ENCODE measurements around the gene METTL16.
A peak's percentile ranks its signal among the peaks of the same experiment; 100 is the strongest.
"Not testable (repeated sequence)": the region's sequence is repeated elsewhere in the genome, so short reads cannot be mapped to it uniquely, and the experiment has no call there.

Gene METTL16

GRCh38 chr17:2511462-2512369 is at the start of gene METTL16:
Gene METTL16 (minus strand): TSS chr17:2511888. CDS start chr17:2502331, 9,557 bp downstream.
- peak; percentile 85 to 94 for DNase-seq

GRCh38 chr17:2560658-2561057 is 49.0 kb upstream of the METTL16 start:
- no peak for DNase-seq

GRCh38 chr17:2551928-2552327 is 40.2 kb upstream of the METTL16 start:
- DNase-seq, result no peak

- DNase-seq, result no peak
Observed at GRCh38 chr17:2551493-2551892, 39.8 kb upstream of the METTL16 start.

- no peak for DNase-seq
Observed at GRCh38 chr17:2549392-2550211, 37.9 kb upstream of the METTL16 start.

GRCh38 chr17:2548026-2548425 is 36.3 kb upstream of the METTL16 start:
- not testable (repeated sequence) for DNase-seq

- DNase-seq, result no peak
Observed at GRCh38 chr17:2547176-2547575, 35.5 kb upstream of the METTL16 start.

GRCh38 chr17:2545393-2545792 is 33.7 kb upstream of the METTL16 start:
- no peak for DNase-seq

GRCh38 chr17:2542456-2542855 is 30.8 kb upstream of the METTL16 start:
- no peak for DNase-seq

- DNase-seq, result no peak
Observed at GRCh38 chr17:2542056-2542455, 30.4 kb upstream of the METTL16 start.

GRCh38 chr17:2537579-2537978 is 25.9 kb upstream of the METTL16 start:
- DNase-seq, result not testable (repeated sequence)

GRCh38 chr17:2532146-2532720 is 20.5 kb upstream of the METTL16 start:
- no peak for DNase-seq

- DNase-seq, result not testable (repeated sequence)
Observed at GRCh38 chr17:2531243-2531954, 19.7 kb upstream of the METTL16 start.

GRCh38 chr17:2521775-2522410 is 10.2 kb upstream of the METTL16 start:
- DNase-seq, result not testable (repeated sequence)

GRCh38 chr17:2521257-2521656 is 9.6 kb upstream of the METTL16 start:
- no peak for DNase-seq

- no peak for DNase-seq
Observed at GRCh38 chr17:2517539-2517938, 5.9 kb upstream of the METTL16 start.

- no peak for DNase-seq
Observed at GRCh38 chr17:2511138-2511461, 588 bp downstream of the METTL16 start.

GRCh38 chr17:2510559-2510958 is 1.1 kb downstream of the METTL16 start:
- DNase-seq, result no peak

- DNase-seq, result no peak
Observed at GRCh38 chr17:2508035-2508434, 3.7 kb downstream of the METTL16 start.

- not testable (repeated sequence) for DNase-seq
Observed at GRCh38 chr17:2507015-2507414, 4.7 kb downstream of the METTL16 start.

- no peak for DNase-seq
Observed at GRCh38 chr17:2503627-2504026, 8.1 kb downstream of the METTL16 start.

- DNase-seq, result no peak
Observed at GRCh38 chr17:2502871-2503580, 8.7 kb downstream of the METTL16 start.
